GM23248 (cell line): ENCODE data around the gene ANKUB1.

Source experiments
- EZH2 ChIP-seq: fragments of 200-600 bp; sonication (generic); IDR thresholded peaks from 2 replicates; pipeline ENCODE4 v1.6.1; 2018; ENCODE audit warnings: antibody characterized with exemption, mild to moderate bottlenecking; ENCODE audit not compliant: insufficient read depth, poor library complexity, severe bottlenecking
- EZH2phosphoT487 ChIP-seq: fragments of 200-600 bp; sonication (generic); IDR thresholded peaks from 2 replicates; pipeline ENCODE4 v1.6.1; 2018; ENCODE audit warnings: antibody characterized with exemption, moderate library complexity, mild to moderate bottlenecking, low read depth; ENCODE audit not compliant: insufficient read depth

DNA sequence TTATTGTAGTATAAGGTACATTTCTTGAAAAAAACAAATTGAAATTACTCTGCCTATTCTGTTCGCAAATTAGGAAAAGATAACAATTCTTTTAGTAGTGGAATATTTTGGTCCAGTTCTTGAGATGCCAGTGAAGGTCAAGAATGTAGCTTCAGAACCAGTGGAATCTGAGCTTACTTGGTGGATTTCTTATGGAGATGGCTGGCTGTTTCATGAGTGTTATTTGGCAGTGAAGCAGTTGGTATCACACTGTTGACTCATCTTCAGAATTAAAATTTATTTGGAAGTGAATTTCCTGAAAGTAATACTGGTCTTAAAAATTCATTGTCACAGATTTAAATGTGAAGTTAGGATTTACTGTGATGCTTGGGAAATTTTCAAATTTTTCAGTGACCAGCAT, 39.7 kb upstream of the ANKUB1 start:
- TF ChIP-seq EZH2 (no peak), EZH2phosphoT487 (no peak)
